Measurements from ENCODE around the gene CD300LF. TPM values are rescaled to one million over a fixed set of nuclear protein-coding genes. Genes with fewer than 3 reads are reported as not detected.
A peak's percentile ranks its signal among the peaks of the same experiment; 100 is the strongest.

CD300LF gene
- total RNA-seq, 1 donor from 2014 or later = not detected

DNA sequence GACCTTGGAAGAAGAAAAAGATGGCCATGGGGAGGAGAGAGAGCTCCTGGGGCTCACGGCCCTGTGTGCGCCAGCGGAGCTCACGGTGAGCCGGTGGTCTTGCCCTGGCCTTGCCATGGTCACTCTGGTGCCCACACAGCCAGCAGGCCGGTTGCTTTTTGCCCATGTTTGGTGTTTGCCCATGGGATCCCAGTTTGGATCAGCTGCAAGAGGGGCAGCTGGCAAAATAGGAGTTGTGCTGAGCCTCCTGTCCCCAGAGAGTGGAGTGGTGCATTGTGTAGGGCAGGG is 37.3 kb upstream of the CD300LF start:
- no peak for TF ChIP-seq CTCF (IDR thresholded peaks at IDR 0.05; ENCODE audit: insufficient read depth, low read length, severe bottlenecking)
- Histone ChIP-seq H3K36me3 (ENCODE audit: control insufficient read depth, insufficient read depth, low read length) (peaks cover 10% of the 10 kb centered on the region), H3K4me3 (ENCODE audit: low read depth, low read length) (peak overlapping the region; percentile 100), H3K27me3 (ENCODE audit: control insufficient read depth, insufficient read depth, low read length) (no peaks in the 10 kb centered on the region)
- DNase-seq (ENCODE audit: low read depth) = no peak
- no peak for FAIRE-seq

DNA sequence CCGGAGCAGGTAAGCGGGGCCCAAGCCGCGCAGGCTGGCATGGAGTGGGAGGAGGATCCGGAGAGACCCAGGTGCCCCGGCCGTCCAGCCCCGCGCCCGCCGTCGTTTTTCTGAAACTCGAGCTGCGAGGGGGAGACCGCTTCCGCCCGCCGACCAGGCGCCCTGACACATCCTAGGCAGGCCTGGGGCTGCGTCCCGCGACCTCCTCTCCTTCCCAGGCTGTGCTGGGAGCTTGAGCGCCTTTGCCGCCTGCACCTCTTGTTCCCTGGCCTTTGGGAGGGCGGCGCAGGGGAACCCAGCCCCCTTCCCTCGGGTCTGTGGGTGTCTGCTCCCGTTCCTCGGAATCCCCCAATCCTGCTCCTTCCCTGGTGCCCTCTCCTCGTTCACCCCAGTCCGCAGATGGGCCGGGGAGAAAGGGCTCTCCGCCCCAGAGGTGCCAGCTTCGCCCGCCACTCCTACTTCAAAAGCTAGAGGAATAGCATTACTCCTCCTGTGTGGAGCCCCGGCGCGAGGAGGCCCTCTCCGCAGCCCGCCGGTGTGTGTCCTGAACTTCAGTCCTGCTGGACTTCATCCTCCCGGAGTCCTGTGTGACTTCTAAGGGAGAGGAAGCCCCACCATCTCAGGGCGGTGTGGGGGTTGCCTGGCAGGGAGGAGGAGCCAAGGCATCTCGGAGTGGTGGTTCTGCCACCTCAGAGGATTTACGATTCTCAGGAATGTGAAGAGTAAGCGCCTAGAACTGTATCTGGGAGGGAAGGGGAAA is 36.7 kb upstream of the CD300LF start:
- Histone ChIP-seq H3K36me3 (ENCODE audit: control insufficient read depth, insufficient read depth, low read length) (peaks cover 10% of the 10 kb centered on the region), H3K27me3 (ENCODE audit: control insufficient read depth, insufficient read depth, low read length) (no peaks in the 10 kb centered on the region), H3K4me3 (ENCODE audit: low read depth, low read length) (peak overlapping the region; percentile 100)
- TF ChIP-seq CTCF (IDR thresholded peaks at IDR 0.05; ENCODE audit: insufficient read depth, low read length, severe bottlenecking) = no peak
- FAIRE-seq (no peak), DNase-seq (ENCODE audit: low read depth) (no peak)

- no peak for DNase-seq (ENCODE audit: low read depth)
- no peaks in the 10 kb centered on the region for H3K27me3 ChIP-seq (ENCODE audit: control insufficient read depth, insufficient read depth, low read length)
- TF ChIP-seq CTCF (IDR thresholded peaks at IDR 0.05; ENCODE audit: insufficient read depth, low read length, severe bottlenecking) = peak; percentile 32
- H3K36me3 ChIP-seq (ENCODE audit: control insufficient read depth, insufficient read depth, low read length) = peaks cover 10% of the 10 kb centered on the region
- FAIRE-seq = no peak
- peak within 1 kb of the TSS; percentile 100 for H3K4me3 ChIP-seq (ENCODE audit: low read depth, low read length)
These were observed 36.0 kb upstream of the CD300LF start, which contains the start of gene NHERF1 for GRCh38 chr17:74748529-74749278. NHERF1 (plus strand) TSS chr17:74748628; CDS start chr17:74748847, 219 bp downstream.

GRCh38 chr17:74748279-74748528 is 35.5 kb upstream of the CD300LF start:
- DNase-seq (ENCODE audit: low read depth) (peak; percentile 83), FAIRE-seq (no peak)
- peaks cover 10% of the 10 kb centered on the region for H3K36me3 ChIP-seq (ENCODE audit: control insufficient read depth, insufficient read depth, low read length)
- no peaks in the 10 kb centered on the region for H3K27me3 ChIP-seq (ENCODE audit: control insufficient read depth, insufficient read depth, low read length)
- no peak for TF ChIP-seq CTCF (IDR thresholded peaks at IDR 0.05; ENCODE audit: insufficient read depth, low read length, severe bottlenecking)
- H3K4me3 ChIP-seq (ENCODE audit: low read depth, low read length) = peak overlapping the region; percentile 100

DNA sequence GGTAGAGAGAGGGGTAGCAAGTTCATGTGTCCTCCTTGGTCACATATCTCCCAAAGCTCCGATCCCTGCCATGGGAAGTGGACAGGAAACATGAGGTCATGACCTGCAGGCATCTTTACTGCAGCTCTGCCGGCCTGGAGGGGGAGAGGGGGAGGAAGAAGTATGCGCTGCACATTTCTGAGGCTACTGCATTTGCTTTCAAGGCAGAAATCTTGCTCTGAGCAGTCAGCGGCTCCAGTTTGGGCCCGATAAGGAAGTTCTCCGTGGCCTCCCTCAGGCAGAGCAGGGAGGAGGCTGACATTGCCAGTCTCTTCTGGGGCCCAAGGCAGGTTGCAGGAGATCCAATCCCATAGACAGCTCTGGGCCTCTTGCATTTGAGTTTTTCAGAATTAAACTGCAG is 34.2 kb upstream of the CD300LF start:
- H3K36me3 ChIP-seq (ENCODE audit: control insufficient read depth, insufficient read depth, low read length) = peaks cover 8% of the 10 kb centered on the region
- no peak for DNase-seq (ENCODE audit: low read depth)
- H3K4me3 ChIP-seq (ENCODE audit: low read depth, low read length) = no peak overlapping the region
- no peak for TF ChIP-seq CTCF (IDR thresholded peaks at IDR 0.05; ENCODE audit: insufficient read depth, low read length, severe bottlenecking)
- H3K27me3 ChIP-seq (ENCODE audit: control insufficient read depth, insufficient read depth, low read length) = no peaks in the 10 kb centered on the region
- FAIRE-seq = no peak

Measured in bronchial epithelial cell (primary cell).